GM13977 (cell line): ENCODE measurements around the gene AMELX.

ENCODE experiments used
- DNase-seq: peaks from one replicate; pipeline ENCODE4 v3.0.0; 2012; ENCODE audit warnings: low spot score
- CTCF ChIP-seq: IDR thresholded peaks from 2 replicates; pipeline ENCODE4 v1.5.1; 2012; ENCODE audit warnings: mild to moderate bottlenecking, control low read depth; ENCODE audit not compliant: insufficient read depth; ENCODE audit errors: extremely low read depth, missing control alignments
- in situ Hi-C: fragments of 300-500 bp; cut with MboI; formaldehyde crosslinking; loops from one replicate; pipeline ENCODE4 v1.12.0; 2022; ENCODE audit warnings: low sequenced_read_pairs, low pct_unique_long_range_greater_than_20kb, mixed read lengths, inconsistent platforms; ENCODE audit not compliant: unreplicated experiment

The AMELX gene

GRCh38 chrX:11269996-11270395 is 23.2 kb upstream of the AMELX start:
- no peak for DNase-seq
- in situ Hi-C loops, result no loop called here
- no peak for TF ChIP-seq CTCF

- no peak for DNase-seq
- in situ Hi-C loops, result no loop called here
- no peak for TF ChIP-seq CTCF
These were observed 20.9 kb upstream of the AMELX start for GRCh38 chrX:11272290-11272689.

GRCh38 chrX:11272863-11273262 is 20.4 kb upstream of the AMELX start:
- TF ChIP-seq CTCF, result no peak
- in situ Hi-C loops, result no loop called here
- DNase-seq, result no peak

- TF ChIP-seq CTCF, result no peak
- no peak for DNase-seq
- in situ Hi-C loops, result no loop called here
These were observed 19.7 kb upstream of the AMELX start for GRCh38 chrX:11273544-11273943.

- in situ Hi-C loops, result no loop called here
- DNase-seq, result no peak
- TF ChIP-seq CTCF, result no peak
These were observed 11.2 kb upstream of the AMELX start for GRCh38 chrX:11282043-11282442.

- in situ Hi-C loops, result no loop called here
- no peak for DNase-seq
- no peak for TF ChIP-seq CTCF
These were observed 7.6 kb upstream of the AMELX start for GRCh38 chrX:11285651-11286050.

GRCh38 chrX:11287505-11287904 is 5.7 kb upstream of the AMELX start:
- no peak for DNase-seq
- TF ChIP-seq CTCF, result no peak
- in situ Hi-C loops, result no loop called here
